ENCODE results near the gene GBP7. TPM values are rescaled to one million over a fixed set of nuclear protein-coding genes. Genes with fewer than 3 reads are reported as not detected.
"Not testable (repeated sequence)": the region's sequence is repeated elsewhere in the genome, so short reads cannot be mapped to it uniquely, and the experiment has no call there.

The GBP7 gene
- polyA plus RNA-seq, 1 donor, result not detected

- no peak for DNase-seq
Measured at GRCh38 chr1:89170170-89171066, 5.4 kb downstream of the GBP7 start.

GRCh38 chr1:89169166-89169565 is 6.6 kb downstream of the GBP7 start:
- DNase-seq, result no peak

- no peak for DNase-seq
Measured at GRCh38 chr1:89167590-89168230, 8.1 kb downstream of the GBP7 start.

- no peak for DNase-seq
Measured at GRCh38 chr1:89166705-89167104, 9.1 kb downstream of the GBP7 start.

GRCh38 chr1:89165811-89166210 is 10.0 kb downstream of the GBP7 start:
- DNase-seq, result no peak

- DNase-seq, result no peak
Measured at GRCh38 chr1:89151047-89151446, 24.8 kb downstream of the GBP7 start.

GRCh38 chr1:89149976-89150375 is 25.8 kb downstream of the GBP7 start:
- no peak for DNase-seq

- DNase-seq, result no peak
Measured at GRCh38 chr1:89149229-89149628, 26.6 kb downstream of the GBP7 start.

- DNase-seq, result no peak
Measured at GRCh38 chr1:89147678-89148658, 27.8 kb downstream of the GBP7 start.

- no peak for DNase-seq
Measured at GRCh38 chr1:89146721-89147120, 29.1 kb downstream of the GBP7 start.

GRCh38 chr1:89143484-89143883 is 32.3 kb downstream of the GBP7 start:
- no peak for DNase-seq

- DNase-seq, result no peak
Measured at GRCh38 chr1:89142160-89142559, 33.6 kb downstream of the GBP7 start.

GRCh38 chr1:89133747-89134146 is 42.1 kb downstream of the GBP7 start:
- DNase-seq, result no peak

- no peak for DNase-seq
Measured at GRCh38 chr1:89130716-89131115, 45.1 kb downstream of the GBP7 start.

GRCh38 chr1:89129911-89130310 is 45.9 kb downstream of the GBP7 start:
- DNase-seq, result no peak

- DNase-seq, result not testable (repeated sequence)
Measured at GRCh38 chr1:89128003-89128458, 47.8 kb downstream of the GBP7 start.

GRCh38 chr1:89126602-89127565 is 48.9 kb downstream of the GBP7 start:
- not testable (repeated sequence) for DNase-seq

- peak; percentile 7 for DNase-seq
Measured at GRCh38 chr1:89125913-89126580, 49.8 kb downstream of the GBP7 start, which contains the start of gene GBP2. Gene GBP2 (minus strand): TSS chr1:89126114. CDS start chr1:89121966, 4,148 bp downstream.

- no peak for DNase-seq
Measured at GRCh38 chr1:89125240-89125912, 50.4 kb downstream of the GBP7 start.

GRCh38 chr1:89121641-89122040 is 54.2 kb downstream of the GBP7 start:
- no peak for DNase-seq

All from left kidney (tissue), 2 donors.